GM19467 (cell line): ENCODE data around the gene NPB.
A peak's percentile ranks its signal among the peaks of the same experiment; 100 is the strongest.

ENCODE experiments used
- ATAC-seq: cut with Tn5 transposase; IDR thresholded peaks from one replicate; pipeline ENCODE4 v1.9.1; 2021; ENCODE audit warnings: mild to moderate bottlenecking, moderate library complexity; ENCODE audit not compliant: unreplicated experiment

The NPB gene

DNA sequence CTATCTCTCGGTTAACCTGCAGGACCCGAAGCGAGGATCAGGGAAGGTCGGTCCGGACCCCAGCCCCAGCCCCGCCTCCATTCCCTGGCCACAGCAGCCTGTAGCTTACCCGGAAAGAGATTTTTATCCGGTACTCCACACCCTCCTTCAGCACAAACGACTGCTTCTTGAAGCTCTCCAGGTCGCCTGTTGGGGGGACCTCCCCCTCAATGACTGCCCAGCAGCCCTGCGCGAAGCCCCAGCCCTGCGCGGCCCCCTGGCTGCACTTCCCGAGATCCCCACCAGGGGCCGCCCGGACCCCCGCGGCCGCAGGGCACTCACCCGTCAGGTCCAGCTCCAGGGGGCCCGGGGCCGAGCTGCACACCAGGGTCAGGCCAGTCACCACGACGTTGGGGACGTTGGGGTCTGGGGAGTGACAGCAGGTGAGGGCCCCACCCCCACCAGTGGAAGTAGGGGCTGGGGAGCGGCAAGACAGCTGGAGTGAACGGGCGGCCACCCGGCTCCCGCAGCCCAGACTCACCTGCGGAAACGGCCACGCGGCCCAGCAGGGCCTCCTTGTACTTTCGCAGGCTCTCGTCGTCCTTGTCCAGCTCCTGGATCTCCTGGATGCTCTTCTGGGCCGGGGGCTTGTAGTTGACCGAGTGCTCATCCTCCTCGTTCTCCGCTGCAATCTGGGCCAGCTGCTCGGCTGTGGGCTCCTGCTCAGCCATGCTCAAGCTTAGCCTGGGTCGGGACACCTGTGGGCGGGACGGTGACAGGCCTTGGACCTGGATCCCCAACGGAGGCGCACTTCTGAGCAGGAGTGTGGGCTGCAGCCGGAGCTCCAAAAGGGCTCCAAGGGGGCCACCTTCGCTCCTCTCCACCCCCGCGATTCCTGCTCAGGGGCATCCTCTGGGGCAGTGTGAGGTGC is 32.6 kb upstream of the NPB start:
- no peak for ATAC-seq

DNA sequence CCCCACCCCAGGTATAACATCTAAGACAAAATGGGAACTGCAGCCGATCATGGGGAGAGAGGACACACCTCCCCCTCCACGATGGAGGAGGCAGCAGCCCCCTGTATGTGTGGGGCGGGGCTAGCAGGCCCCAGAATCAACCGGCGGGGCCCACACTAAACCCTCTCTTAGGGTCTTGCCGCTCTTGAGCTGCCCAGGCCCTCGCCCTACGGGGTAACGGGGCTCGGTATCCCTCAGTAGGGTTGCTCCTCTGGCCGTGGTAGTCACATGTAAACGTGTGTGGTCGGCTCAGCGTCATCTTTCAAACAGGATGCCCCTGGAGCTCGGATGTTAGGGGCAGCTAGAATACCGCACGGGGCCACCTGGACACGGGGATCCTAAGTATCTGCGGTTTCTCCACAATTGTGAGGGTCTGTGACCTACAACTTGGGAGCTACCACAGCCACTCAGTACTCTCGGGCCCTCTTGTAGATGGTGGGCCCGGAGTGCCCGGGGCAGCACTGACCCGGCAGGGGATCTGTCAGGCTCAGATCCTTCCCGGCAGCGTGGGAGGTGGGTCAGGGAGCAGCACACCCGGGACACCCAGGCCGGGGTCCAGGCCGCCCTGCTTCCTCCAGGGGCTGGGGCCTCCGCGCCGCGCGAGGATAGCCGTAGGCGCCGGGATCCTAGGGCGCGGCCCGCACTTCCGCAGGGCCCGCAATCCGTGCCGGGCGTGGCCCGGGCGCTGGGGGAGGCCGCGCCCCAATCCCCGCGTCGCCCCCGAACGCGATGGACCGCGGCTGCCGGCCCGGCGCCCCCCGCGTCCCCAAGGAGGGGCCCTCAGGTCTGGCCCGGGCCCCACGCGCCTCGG is 31.7 kb upstream of the NPB start:
- ATAC-seq: peak; percentile 16

GRCh38 chr17:81870981-81871386 is 31.1 kb upstream of the NPB start, which contains the start of gene ARHGDIA:
ARHGDIA (minus strand) TSS chr17:81871337; CDS start chr17:81869930, 1,407 bp downstream.
- peak; percentile 7 for ATAC-seq

DNA sequence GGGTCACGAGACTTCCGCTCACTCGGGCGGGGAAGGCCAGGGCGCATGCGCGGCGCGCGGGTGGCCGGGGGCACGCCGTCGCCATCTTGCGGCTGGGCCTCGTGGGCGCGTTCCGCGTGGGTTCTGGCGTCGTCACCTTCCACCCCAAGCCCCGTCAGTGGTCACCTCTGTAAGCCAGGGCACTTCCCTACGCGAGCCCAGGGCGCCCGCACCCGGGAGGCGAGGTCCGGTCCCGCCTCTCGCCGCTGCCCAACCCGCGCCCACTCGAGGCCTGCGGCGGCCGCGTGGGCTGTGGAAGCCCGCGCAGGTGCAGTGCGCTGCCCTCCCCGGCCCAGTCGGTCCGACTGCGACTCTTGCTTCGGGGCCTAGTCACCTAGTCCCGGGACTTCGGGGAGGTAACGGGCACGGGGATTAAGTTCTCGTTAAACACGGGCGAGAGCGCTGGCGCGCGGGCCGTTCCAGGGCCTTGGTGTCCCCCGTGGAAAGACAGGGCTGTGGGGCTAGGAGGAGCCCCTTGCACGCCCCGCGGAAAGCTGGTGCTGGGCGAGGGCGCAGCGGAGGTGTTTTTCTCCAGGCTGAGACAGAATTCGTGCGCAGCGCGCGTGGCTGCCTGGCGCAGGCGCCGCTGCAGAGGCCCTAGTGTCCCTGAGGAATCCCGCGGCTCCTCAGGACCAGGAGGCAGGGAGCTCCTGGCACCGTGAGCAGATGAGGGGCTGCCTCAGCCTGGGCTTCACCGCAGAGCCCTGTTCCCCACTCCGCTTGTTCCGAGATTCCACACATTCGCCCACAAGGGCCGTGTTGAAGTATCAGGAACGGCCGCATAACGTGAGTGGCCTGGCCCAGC is 30.4 kb upstream of the NPB start:
- peak; percentile 34 for ATAC-seq

- no peak for ATAC-seq
These were observed 24.5 kb upstream of the NPB start for GRCh38 chr17:81877569-81877968.

DNA sequence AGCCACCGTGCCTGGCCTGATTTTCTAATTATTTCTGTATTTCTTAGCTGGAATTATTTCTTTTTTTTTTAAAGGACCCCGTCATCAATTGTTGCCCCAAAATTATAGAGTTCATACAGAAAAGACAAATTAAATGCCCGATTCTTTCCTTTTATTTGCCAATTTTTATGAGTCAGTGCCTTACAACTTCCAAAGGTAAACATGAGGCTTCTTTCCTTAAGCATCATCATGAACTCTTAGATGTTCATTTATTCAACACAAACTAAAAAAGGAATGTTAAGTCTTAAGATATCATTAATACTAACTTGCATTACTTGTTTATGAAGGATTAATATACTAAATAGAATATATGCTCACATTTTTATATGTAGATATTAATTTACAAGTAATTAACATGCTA is 23.7 kb upstream of the NPB start:
- no peak for ATAC-seq

DNA sequence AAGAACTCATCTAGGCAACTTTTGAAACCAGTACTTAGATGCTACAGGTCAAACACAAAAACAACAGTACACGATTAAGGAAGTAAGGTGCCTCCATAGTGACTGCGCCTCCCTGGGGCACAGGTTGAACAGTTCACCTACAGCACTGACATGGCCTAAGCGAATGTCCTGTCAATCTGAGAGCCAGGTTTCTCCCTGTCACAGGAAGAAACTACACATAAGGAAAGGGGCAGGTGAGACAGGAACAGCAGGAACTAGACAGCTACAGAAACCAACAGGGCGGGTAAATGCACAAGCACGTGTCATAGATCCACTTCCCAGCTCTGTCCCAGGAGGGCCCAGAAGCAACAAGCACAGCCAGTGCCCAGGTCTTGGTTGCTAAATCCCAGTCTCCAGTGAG is 22.9 kb upstream of the NPB start:
- ATAC-seq: no peak

DNA sequence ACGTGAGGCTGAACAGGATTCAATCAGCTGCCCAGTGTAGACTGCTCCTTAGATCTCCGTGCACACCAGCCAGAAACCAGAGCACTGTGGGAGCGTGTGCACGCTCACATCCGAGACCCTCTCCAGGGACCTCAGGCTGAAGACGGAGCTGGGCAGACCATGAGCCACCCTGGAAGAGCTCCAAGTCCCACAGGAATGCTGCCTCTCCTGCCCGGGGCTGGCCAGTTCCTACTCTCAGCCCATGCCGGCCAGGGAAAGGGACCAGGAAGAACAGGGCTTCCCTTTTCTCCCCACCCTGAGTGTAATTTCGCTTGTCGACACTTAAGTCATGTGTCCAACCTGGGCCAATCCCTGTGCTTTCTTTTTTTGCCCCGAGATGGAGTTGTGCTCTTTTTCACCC is 17.5 kb upstream of the NPB start:
- no peak for ATAC-seq

DNA sequence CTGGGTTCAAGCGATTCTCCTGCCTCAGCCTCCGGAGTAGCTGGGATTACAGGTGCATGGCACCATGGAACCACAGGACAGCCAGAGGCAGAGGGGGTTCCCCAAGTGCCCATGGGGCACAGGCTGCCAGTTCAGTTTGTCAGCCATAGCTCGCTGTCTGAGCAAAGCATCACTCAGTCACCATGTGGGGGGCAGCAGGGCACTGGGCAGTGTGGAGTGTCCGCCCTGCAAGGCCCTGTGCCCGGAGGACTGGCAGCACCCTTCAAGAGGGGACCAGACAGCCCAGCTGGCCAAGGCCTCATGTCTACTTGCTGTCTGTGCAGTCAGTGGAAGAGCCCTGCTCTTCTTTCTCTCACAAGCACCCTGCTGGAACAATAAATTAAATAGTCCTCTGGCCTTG is 17.1 kb upstream of the NPB start:
- ATAC-seq: no peak

DNA sequence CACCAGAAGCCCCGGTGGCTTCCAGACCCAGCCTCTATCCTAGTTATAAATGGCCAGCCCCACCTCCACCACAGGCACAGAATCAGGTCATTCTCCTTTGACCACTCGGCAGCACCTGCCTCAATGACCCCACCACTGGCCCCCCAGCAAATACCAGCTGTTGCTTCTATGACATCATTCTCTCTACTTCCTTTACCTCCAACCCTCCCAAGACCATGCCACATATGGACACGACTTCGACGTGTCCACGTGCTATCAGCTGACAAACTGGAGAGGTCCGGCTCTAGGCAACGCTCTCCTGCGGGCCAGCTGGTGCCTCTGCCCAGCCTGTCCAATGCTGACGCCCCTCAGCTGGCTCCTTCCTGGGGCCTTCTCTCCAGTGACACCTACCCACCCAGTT is 16.6 kb upstream of the NPB start:
- no peak for ATAC-seq

- no peak for ATAC-seq
These were observed 16.0 kb upstream of the NPB start for GRCh38 chr17:81885869-81886548.

- ATAC-seq: no peak
These were observed 13.7 kb upstream of the NPB start for GRCh38 chr17:81888105-81888987.

DNA sequence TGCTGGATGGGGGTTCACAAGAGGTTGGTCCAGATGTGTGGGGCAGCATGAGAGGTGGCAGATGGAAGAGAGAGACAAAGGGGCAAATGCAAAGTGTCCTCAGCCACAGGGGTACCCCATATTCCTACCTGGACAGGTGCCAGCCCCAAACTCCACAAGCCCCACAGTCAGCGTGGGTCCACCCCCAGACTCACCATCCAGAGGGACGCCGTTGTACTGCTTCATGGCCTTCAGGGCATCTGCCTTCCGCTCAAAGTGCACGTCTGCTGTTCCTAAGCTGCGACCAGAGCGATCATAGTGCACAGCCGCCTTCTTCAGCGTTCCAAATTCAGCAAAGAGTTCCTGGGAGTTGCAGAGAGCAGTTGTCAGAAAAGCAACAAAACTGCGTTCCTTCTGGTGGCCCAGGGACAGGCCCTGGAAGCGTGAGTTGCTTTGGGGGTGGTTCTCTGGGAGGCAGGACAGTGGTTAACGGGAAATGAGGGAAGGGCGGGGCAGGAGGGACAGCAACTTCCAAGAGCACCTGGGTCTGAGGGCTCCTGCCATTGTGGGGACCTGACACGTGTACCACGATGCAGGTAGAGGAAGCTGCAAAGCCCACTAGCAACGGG is 12.9 kb upstream of the NPB start:
- no peak for ATAC-seq

- ATAC-seq: no peak
These were observed 12.4 kb upstream of the NPB start for GRCh38 chr17:81889602-81890001.

DNA sequence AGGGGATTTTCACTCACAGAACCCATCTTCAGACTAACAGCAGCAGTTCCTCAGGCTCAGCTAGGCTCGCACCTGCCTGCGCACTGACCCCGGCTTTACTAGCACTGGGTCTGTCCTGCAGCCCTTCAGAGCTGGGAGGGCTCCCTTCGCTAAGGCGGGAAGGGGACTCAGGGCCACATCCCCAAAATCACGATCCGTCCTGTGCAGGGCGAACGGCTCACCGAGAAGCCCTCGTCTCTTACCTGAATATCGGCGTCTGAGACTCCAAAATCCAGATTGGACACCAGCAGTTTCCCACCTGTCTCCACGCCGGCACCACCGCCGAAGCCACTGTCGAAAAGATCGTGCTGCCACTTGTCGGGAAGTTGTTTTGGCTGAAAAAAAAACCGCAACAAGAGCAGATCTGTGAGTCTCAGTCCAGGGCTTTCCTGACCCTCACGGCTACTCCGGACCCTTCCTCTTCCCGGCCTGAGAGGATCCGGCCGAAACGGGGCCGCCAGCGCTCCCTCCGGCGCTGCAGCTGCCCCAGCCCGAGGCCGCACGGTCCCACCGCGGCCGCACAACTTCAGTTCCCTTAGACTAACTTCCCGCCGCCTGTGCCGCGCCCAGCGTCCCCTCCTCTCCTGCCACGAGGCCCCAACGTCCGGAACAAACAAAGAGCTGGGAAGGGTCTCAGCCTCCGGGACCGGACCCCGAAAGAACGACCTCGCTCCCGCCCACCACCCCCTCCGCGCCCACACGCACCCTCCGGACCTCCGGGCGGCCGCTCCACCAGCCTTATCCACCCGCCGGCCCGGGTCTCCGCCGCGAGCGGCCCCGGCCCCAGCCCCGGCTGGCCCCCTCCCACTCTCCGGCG is 11.4 kb upstream of the NPB start:
- peak; percentile 3 for ATAC-seq

DNA sequence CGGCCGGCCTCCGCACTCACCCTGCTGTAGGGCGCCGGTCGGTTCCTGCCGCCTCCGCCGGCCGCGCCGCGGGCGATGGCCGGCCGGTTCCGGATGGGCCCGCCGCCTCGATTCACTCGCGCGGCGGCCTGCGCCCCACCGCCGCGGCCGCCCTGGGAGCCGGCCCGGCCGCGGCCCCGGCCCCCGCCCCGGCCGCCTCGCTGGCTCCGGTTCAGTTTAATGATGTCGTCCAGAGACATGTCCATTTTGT is 10.8 kb upstream of the NPB start:
- no peak for ATAC-seq

DNA sequence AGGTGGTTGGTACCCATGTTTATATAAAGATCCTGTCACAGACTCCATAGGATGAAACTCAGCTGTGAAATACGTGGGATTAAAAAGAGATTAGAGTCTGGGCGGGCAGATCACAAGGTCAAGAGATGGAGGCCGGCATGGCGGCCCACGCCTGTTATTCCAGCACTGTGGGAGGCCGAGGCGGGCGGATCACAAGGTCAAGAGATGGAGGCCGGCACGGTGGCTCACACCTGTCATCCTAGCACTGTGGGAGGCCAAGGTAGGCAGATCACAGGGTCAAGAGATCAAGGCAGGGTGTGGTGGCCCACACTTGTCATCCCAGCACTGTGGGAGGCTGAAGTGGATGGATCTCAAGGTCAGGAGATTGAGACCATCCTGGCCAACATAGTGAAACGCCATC is 6.6 kb upstream of the NPB start:
- ATAC-seq: no peak
